Endothelial cell of umbilical vein (primary cell): ENCODE data around the gene EFHC1. TPM values are rescaled to one million over a fixed set of nuclear protein-coding genes. Genes with fewer than 3 reads are reported as not detected.
A peak's percentile ranks its signal among the peaks of the same experiment; 100 is the strongest.

ENCODE experiments used
- BruUV-seq: library from RNA; stranded (reverse); fragments of 400-500 nt; replicated peaks from 2 replicates; lab custom pipeline; 2021; lab: Mats Ljungman, UMichigan
- CTCF ChIA-PET: fragments of 300-600, 350-600 bp; sonication (Branson Sonifier 250); formaldehyde crosslinking; loops from one replicate; lab custom pipeline; 2021; ENCODE audit warnings: antibody characterized with exemption, inconsistent platforms; lab: Charles Lee
- POLR2A ChIA-PET: fragments of 300-600, 350-600 bp; sonication (Branson Sonifier 250); formaldehyde crosslinking; loops from one replicate; lab custom pipeline; 2021; ENCODE audit warnings: antibody characterized with exemption, inconsistent platforms; lab: Charles Lee
- DNase-seq: peaks from one replicate; pipeline ENCODE4 v3.0.0-alpha.2; 2011; ENCODE audit warnings: low read depth, low spot score
- FAIRE-seq: peaks from 2 replicates; lab custom pipeline; 2011; peaks lifted over from hg19 to GRCh38; lab: Jason Lieb, UNC
- H2AFZ ChIP-seq: 2 replicates; pipeline ENCODE4 v1.6.0; 2012; ENCODE audit warnings: low read depth, low read length, control low read depth, inconsistent platforms
- H3K27ac ChIP-seq: 2 replicates; pipeline ENCODE4 v1.5.1; 2011; ENCODE audit warnings: low read depth, mild to moderate bottlenecking, control low read depth, low read length, moderate library complexity; ENCODE audit not compliant: insufficient read depth
- H3K27me3 ChIP-seq, 2 experiments: 2 replicates each; pipeline versions ENCODE4 v1.6.0 to v1.6.1; 2011; ENCODE audit warnings: low read length in 2 of 2, mixed read lengths in 1 of 2; ENCODE audit not compliant: control insufficient read depth in 2 of 2, insufficient read depth in 2 of 2
- H3K36me3 ChIP-seq, 2 experiments: 2 replicates in 1 of 2; 3 replicates in 1 of 2; pipeline ENCODE4 v1.5.1; 2011; ENCODE audit warnings: low read length in 2 of 2, mild to moderate bottlenecking in 1 of 2, moderate library complexity in 1 of 2; ENCODE audit not compliant: control insufficient read depth in 2 of 2, insufficient read depth in 2 of 2; ENCODE audit errors: extremely low read depth in 1 of 2
- H3K4me1 ChIP-seq: 3 replicates; pipeline ENCODE4 v1.5.1; 2011; ENCODE audit warnings: mild to moderate bottlenecking, low read length; ENCODE audit not compliant: control insufficient read depth, insufficient read depth; ENCODE audit errors: extremely low read depth
- H3K4me2 ChIP-seq: 2 replicates; pipeline ENCODE4 v1.6.1; 2011; ENCODE audit warnings: low read length, control low read depth, mixed read lengths; ENCODE audit not compliant: insufficient read depth
- H3K4me3 ChIP-seq, 3 experiments: fragments of 200-600 bp in 1 of 3; sonication (generic), shearing (Covaris generic) in 1 of 3; replicated peaks in 1 of 3; 2 replicates each; pipeline ENCODE4 v1.5.1; 2011 to 2016; ENCODE audit warnings: control low read depth in 3 of 3, low read length in 3 of 3, mild to moderate bottlenecking in 2 of 3, inconsistent platforms in 1 of 3, low read depth in 1 of 3, moderate library complexity in 1 of 3; ENCODE audit not compliant: insufficient read depth in 1 of 3
- H3K79me2 ChIP-seq: 2 replicates; pipeline ENCODE4 v1.6.0; 2012; ENCODE audit warnings: low read length, inconsistent platforms; ENCODE audit not compliant: control insufficient read depth, insufficient read depth
- H3K9ac ChIP-seq: replicated peaks from 2 replicates; pipeline ENCODE3; 2011; ENCODE audit warnings: low read length, control low read depth; ENCODE audit not compliant: insufficient read depth; ENCODE audit errors: extremely low read depth
- H3K9me1 ChIP-seq: replicated peaks from 3 replicates; pipeline ENCODE4 v1.6.0; 2011; ENCODE audit warnings: mild to moderate bottlenecking, low read length; ENCODE audit not compliant: control insufficient read depth, insufficient read depth; ENCODE audit errors: extremely low read depth
- H3K9me3 ChIP-seq: replicated peaks from 2 replicates; pipeline ENCODE4 v1.5.1; 2012; ENCODE audit warnings: low read length, inconsistent platforms; ENCODE audit not compliant: control insufficient read depth, insufficient read depth
- H4K20me1 ChIP-seq: replicated peaks from 2 replicates; pipeline ENCODE3; 2011; ENCODE audit warnings: mild to moderate bottlenecking, low read length; ENCODE audit not compliant: control insufficient read depth, insufficient read depth; ENCODE audit errors: extremely low read depth
- JUN ChIP-seq: IDR thresholded peaks from 2 replicates; pipeline ENCODE4 v1.6.1; 2011; ENCODE audit warnings: borderline replicate concordance, low read depth; ENCODE audit not compliant: insufficient read length, insufficient read depth
- MYC ChIP-seq: IDR thresholded peaks from one replicate; pipeline ENCODE4 v1.6.1; 2011; ENCODE audit warnings: mild to moderate bottlenecking, low read depth, low read length
- POLR2A ChIP-seq: IDR thresholded peaks from 2 replicates; pipeline ENCODE4 v1.6.1; 2012; ENCODE audit warnings: low read depth, mild to moderate bottlenecking, control low read depth, low read length
- POLR2AphosphoS5 ChIP-seq: IDR thresholded peaks from 2 replicates; pipeline ENCODE4 v1.6.1; 2012; ENCODE audit warnings: low read depth, mild to moderate bottlenecking, control low read depth, low read length, moderate library complexity; ENCODE audit not compliant: insufficient read depth
- dilution Hi-C: fragments of 300-500 bp; cut with MboI; formaldehyde crosslinking; loops from one replicate; pipeline ENCODE4 v1.15.0; 2019; ENCODE audit warnings: low sequenced_read_pairs; ENCODE audit not compliant: extremely low pct_ligation_motif_present
- intact Hi-C: fragments of 100-400 bp; cut with micrococcal nuclease; formaldehyde crosslinking; loops from one replicate; pipeline ENCODE4 v1.10.0; 2022
- polyA plus RNA-seq, 4 experiments: library from polyadenylated mRNA; depleted of rRNA in 3 of 4; stranded (reverse) in 3 of 4; unstranded in 1 of 4; fragments of >200 nt; gene quantifications; 2 replicates each; pipeline versions ENCODE4 v1.2.1 to v1.2.3, GENCODE V29; 2011 to 2012; ENCODE audit warnings: missing spikeins in 1 of 4
- total RNA-seq: library from RNA; stranded (reverse); gene quantifications from 2 replicates; pipeline ENCODE4 v1.2.3, GENCODE V29; 2021
- TF ChIP-seq, protein P1 (sequence below), 2 donors: IDR thresholded peaks; 1 replicate in 1 of 2; 2 replicates in 1 of 2; pipeline ENCODE4 v1.5.1; 2011; ENCODE audit warnings: low read length in 2 of 2, mild to moderate bottlenecking in 2 of 2, moderate library complexity in 2 of 2, control low read depth in 1 of 2, inconsistent platforms in 1 of 2, low read depth in 1 of 2; ENCODE audit not compliant: insufficient read depth in 1 of 2; ENCODE audit errors: extremely low read depth in 1 of 2
- TF ChIP-seq, protein P2 (sequence below): IDR thresholded peaks from 2 replicates; pipeline ENCODE4 v1.6.1; 2011; ENCODE audit not compliant: insufficient read depth, insufficient read length

Gene EFHC1
- total and polyA plus RNA-seq, 2 donors (not counting 3 experiments of a cell fraction or from before 2014, with no cell fraction given): 14.6 to 17.6 TPM

GRCh38 chr6:52375780-52376556 is 44.2 kb upstream of the EFHC1 start:
- no peak overlapping the region for H3K4me2 ChIP-seq
- no peaks in the 10 kb centered on the region for H3K27me3 ChIP-seq
- POLR2A ChIA-PET: no interaction called here
- no peak overlapping the region for H3K4me3 ChIP-seq
- DNase-seq (no peak), FAIRE-seq (peak; percentile 18)
- H3K9me3 ChIP-seq: no peaks in the 10 kb centered on the region
- H3K79me2 ChIP-seq: no peaks in the 10 kb centered on the region
- H2AFZ ChIP-seq: no peak overlapping the region
- CTCF ChIA-PET: interaction anchor here (1.5 kb wide), 1 partner anchor 24 kb away, joined by 6 read pairs; no protein-coding TSS in a partner anchor
- BruUV-seq: no TSS peak
- dilution Hi-C loops (loop anchor here (25.0 kb wide), 2 partner anchors 89 to 286 kb away; partner anchors contain the start of genes MCM3 and TMEM14A), intact Hi-C loops (no loop called here)
- TF ChIP-seq JUN (no peak), POLR2AphosphoS5 (no peak), POLR2A (no peak), MYC (no peak)
- TF ChIP-seq, protein P1, sequence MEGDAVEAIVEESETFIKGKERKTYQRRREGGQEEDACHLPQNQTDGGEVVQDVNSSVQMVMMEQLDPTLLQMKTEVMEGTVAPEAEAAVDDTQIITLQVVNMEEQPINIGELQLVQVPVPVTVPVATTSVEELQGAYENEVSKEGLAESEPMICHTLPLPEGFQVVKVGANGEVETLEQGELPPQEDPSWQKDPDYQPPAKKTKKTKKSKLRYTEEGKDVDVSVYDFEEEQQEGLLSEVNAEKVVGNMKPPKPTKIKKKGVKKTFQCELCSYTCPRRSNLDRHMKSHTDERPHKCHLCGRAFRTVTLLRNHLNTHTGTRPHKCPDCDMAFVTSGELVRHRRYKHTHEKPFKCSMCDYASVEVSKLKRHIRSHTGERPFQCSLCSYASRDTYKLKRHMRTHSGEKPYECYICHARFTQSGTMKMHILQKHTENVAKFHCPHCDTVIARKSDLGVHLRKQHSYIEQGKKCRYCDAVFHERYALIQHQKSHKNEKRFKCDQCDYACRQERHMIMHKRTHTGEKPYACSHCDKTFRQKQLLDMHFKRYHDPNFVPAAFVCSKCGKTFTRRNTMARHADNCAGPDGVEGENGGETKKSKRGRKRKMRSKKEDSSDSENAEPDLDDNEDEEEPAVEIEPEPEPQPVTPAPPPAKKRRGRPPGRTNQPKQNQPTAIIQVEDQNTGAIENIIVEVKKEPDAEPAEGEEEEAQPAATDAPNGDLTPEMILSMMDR (IDR thresholded peaks at IDR 0.05; ENCODE audit: extremely low read depth in 1 of 2, insufficient read depth in 1 of 2, low read depth in 1 of 2, low read length in 2 of 2): no peak
- TF ChIP-seq, protein P2, sequence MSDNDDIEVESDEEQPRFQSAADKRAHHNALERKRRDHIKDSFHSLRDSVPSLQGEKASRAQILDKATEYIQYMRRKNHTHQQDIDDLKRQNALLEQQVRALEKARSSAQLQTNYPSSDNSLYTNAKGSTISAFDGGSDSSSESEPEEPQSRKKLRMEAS: no peak
- H3K9me1 ChIP-seq: no peaks in the 10 kb centered on the region
- H3K9ac ChIP-seq: no peak overlapping the region
- H3K4me1 ChIP-seq: no peaks in the 10 kb centered on the region
- no peak overlapping the region for H3K27ac ChIP-seq
- no peaks in the 10 kb centered on the region for H3K36me3 ChIP-seq
- no peaks in the 10 kb centered on the region for H4K20me1 ChIP-seq
